Measurements from ENCODE around the gene MBOAT7. TPM values are rescaled to one million over a fixed set of nuclear protein-coding genes. Genes with fewer than 3 reads are reported as not detected.

MBOAT7 gene
- total RNA-seq, 2 experiments from 2014 or later: 54.7 to 76.3 TPM

GRCh38 chr19:54149021-54149812 lies 40.2 kb downstream of the MBOAT7 start:
- CTCF ChIA-PET: interaction anchor here (0.9 to 1.5 kb wide), 3 partner anchors 11 to 12 kb away, joined by 3 to 4 read pairs (median 3); partner anchors contain the start of genes CNOT3 and LENG1
- no peaks in the 10 kb centered on the region for H3K9me3 Mint-ChIP-seq (ENCODE audit: low read depth)
- H3K27me3 Mint-ChIP-seq: no peaks in the 10 kb centered on the region

GRCh38 chr19:54148158-54148557 lies 41.2 kb downstream of the MBOAT7 start:
- no peak for ATAC-seq
- no peak overlapping the region for H3K4me3 Mint-ChIP-seq
- no peak overlapping the region for H3K27ac Mint-ChIP-seq
- H3K27me3 Mint-ChIP-seq: no peaks in the 10 kb centered on the region
- H3K9me3 Mint-ChIP-seq (ENCODE audit: low read depth): no peaks in the 10 kb centered on the region
- peaks cover 43% of the 10 kb centered on the region for H3K36me3 Mint-ChIP-seq
- CTCF ChIA-PET: no interaction called here
- H3K4me1 Mint-ChIP-seq: no peaks in the 10 kb centered on the region
- DNase-seq: no peak

More at GRCh38 chr19:54149021-54149812, 40.2 kb downstream of the MBOAT7 start:
- no peak for ATAC-seq
- Mint-ChIP-seq H3K36me3 (peaks cover 39% of the 10 kb centered on the region), H3K27ac (peak overlapping the region; percentile 1), H3K4me1 (peaks cover 3% of the 10 kb centered on the region), H3K4me3 (no peak overlapping the region)
- DNase-seq: no peak

GRCh38 chr19:54147676-54148075 lies 41.7 kb downstream of the MBOAT7 start:
- ATAC-seq: no peak
- no peak overlapping the region for H3K4me3 Mint-ChIP-seq
- no peaks in the 10 kb centered on the region for H3K4me1 Mint-ChIP-seq
- no peak overlapping the region for H3K27ac Mint-ChIP-seq
- CTCF ChIA-PET: no interaction called here
- H3K9me3 Mint-ChIP-seq (ENCODE audit: low read depth): no peaks in the 10 kb centered on the region
- no peak for DNase-seq
- no peaks in the 10 kb centered on the region for H3K27me3 Mint-ChIP-seq
- peaks cover 42% of the 10 kb centered on the region for H3K36me3 Mint-ChIP-seq

- H3K36me3 Mint-ChIP-seq: peaks cover 36% of the 10 kb centered on the region
- ATAC-seq: no peak
- CTCF ChIA-PET: no interaction called here
Observed at GRCh38 chr19:54145541-54146158, 43.7 kb downstream of the MBOAT7 start.

GRCh38 chr19:54142166-54142780 lies 47.1 kb downstream of the MBOAT7 start:
- Mint-ChIP-seq H3K4me3 (no peak overlapping the region), H3K36me3 (peaks cover 30% of the 10 kb centered on the region), H3K4me1 (peaks cover 28% of the 10 kb centered on the region), H3K27ac (no peak overlapping the region), H3K9me3 (ENCODE audit: low read depth) (no peaks in the 10 kb centered on the region), H3K27me3 (no peaks in the 10 kb centered on the region)
- ATAC-seq (no peak), DNase-seq (no peak)
- CTCF ChIA-PET: no interaction called here

More at GRCh38 chr19:54145541-54146158, 43.7 kb downstream of the MBOAT7 start:
- no peaks in the 10 kb centered on the region for H3K27me3 Mint-ChIP-seq
- no peak for DNase-seq
- H3K4me3 Mint-ChIP-seq: no peak overlapping the region
- H3K27ac Mint-ChIP-seq: no peak overlapping the region
- H3K9me3 Mint-ChIP-seq (ENCODE audit: low read depth): no peaks in the 10 kb centered on the region
- H3K4me1 Mint-ChIP-seq: peaks cover 8% of the 10 kb centered on the region

GRCh38 chr19:54141356-54141755 lies 48.0 kb downstream of the MBOAT7 start:
- Mint-ChIP-seq H3K36me3 (peaks cover 28% of the 10 kb centered on the region), H3K4me3 (no peak overlapping the region), H3K27me3 (no peaks in the 10 kb centered on the region), H3K27ac (no peak overlapping the region), H3K9me3 (ENCODE audit: low read depth) (no peaks in the 10 kb centered on the region), H3K4me1 (peaks cover 34% of the 10 kb centered on the region)
- DNase-seq (no peak), ATAC-seq (no peak)
- CTCF ChIA-PET: interaction anchor here (0.9 kb wide), 1 partner anchor 16 kb away, joined by 3 read pairs; no protein-coding TSS in a partner anchor

GRCh38 chr19:54138489-54139256 lies 50.7 kb downstream of the MBOAT7 start:
- Mint-ChIP-seq H3K27me3 (no peaks in the 10 kb centered on the region), H3K4me1 (peaks cover 41% of the 10 kb centered on the region), H3K9me3 (ENCODE audit: low read depth) (no peaks in the 10 kb centered on the region), H3K36me3 (peaks cover 9% of the 10 kb centered on the region), H3K27ac (peak overlapping the region; percentile 87), H3K4me3 (peak overlapping the region; percentile 80)
- ATAC-seq: no peak
- peak; percentile 58 for DNase-seq
- CTCF ChIA-PET: interaction anchor here (0.8 to 3.0 kb wide), 3 partner anchors 12 to 127 kb away, joined by 3 to 17 read pairs (median 4); partner anchors contain the start of gene LENG1

GRCh38 chr19:54137699-54138488 lies 51.5 kb downstream of the MBOAT7 start, which contains the start of gene CNOT3:
CNOT3 (plus strand) TSS chr19:54137762; CDS start chr19:54142979, 5,217 bp downstream.
- CTCF ChIA-PET: interaction anchor here (1.0 to 3.0 kb wide), 9 partner anchors 11 to 286 kb away, joined by 3 to 17 read pairs (median 4); partner anchors contain the start of genes LENG1, MBOAT7, NDUFA3 and PRPF31
- peaks cover 41% of the 10 kb centered on the region for H3K4me1 Mint-ChIP-seq
- H3K36me3 Mint-ChIP-seq: peaks cover 4% of the 10 kb centered on the region
- ATAC-seq (no peak), DNase-seq (peak; percentile 60)
- H3K27me3 Mint-ChIP-seq: no peaks in the 10 kb centered on the region
- H3K9me3 Mint-ChIP-seq (ENCODE audit: low read depth): no peaks in the 10 kb centered on the region
- peak within 1 kb of the TSS; percentile 80 for H3K4me3 Mint-ChIP-seq
- peak within 1 kb of the TSS; percentile 90 for H3K27ac Mint-ChIP-seq

GRCh38 chr19:54136864-54137698 lies 52.3 kb downstream of the MBOAT7 start:
- H3K4me3 Mint-ChIP-seq: peak overlapping the region; percentile 80
- peak overlapping the region; percentile 90 for H3K27ac Mint-ChIP-seq
- H3K9me3 Mint-ChIP-seq (ENCODE audit: low read depth): no peaks in the 10 kb centered on the region

GRCh38 chr19:54136086-54136863 lies 53.1 kb downstream of the MBOAT7 start:
- Mint-ChIP-seq H3K4me1 (peaks cover 35% of the 10 kb centered on the region), H3K36me3 (no peaks in the 10 kb centered on the region), H3K27ac (peak overlapping the region; percentile 90), H3K9me3 (ENCODE audit: low read depth) (no peaks in the 10 kb centered on the region), H3K4me3 (peak overlapping the region; percentile 80), H3K27me3 (no peaks in the 10 kb centered on the region)
- ATAC-seq (no peak), DNase-seq (peak; percentile 49)
- CTCF ChIA-PET: interaction anchor here (0.6 to 3.0 kb wide), 10 partner anchors 13 to 53 kb away, joined by 3 to 17 read pairs (median 4); partner anchors contain the start of genes LENG1, MBOAT7, NDUFA3 and PRPF31

More at GRCh38 chr19:54136864-54137698, 52.3 kb downstream of the MBOAT7 start:
- Mint-ChIP-seq H3K27me3 (no peaks in the 10 kb centered on the region), H3K36me3 (no peaks in the 10 kb centered on the region), H3K4me1 (peaks cover 40% of the 10 kb centered on the region)
- CTCF ChIA-PET: interaction anchor here (0.6 to 3.0 kb wide), 12 partner anchors 12 to 285 kb away, joined by 3 to 17 read pairs (median 4); partner anchors contain the start of genes LENG1, MBOAT7, NDUFA3 and PRPF31
- DNase-seq (peak; percentile 100), ATAC-seq (peak; percentile 87)
